ENCODE data around the gene TES.

Gene TES

GRCh38 chr7:116284390-116284789 lies 74.1 kb downstream of the TES start:
- no CpG with 5 or more reads among the region's 3 CpGs for WGBS, 2 donors (ENCODE audit: extremely low coverage in 2 of 2, insufficient read length in 2 of 2, insufficient replicate concordance in 1 of 2)
- H3K18ac ChIP-seq (ENCODE audit: low read length), result no peak overlapping the region
- H3K4me1 ChIP-seq (ENCODE audit: control insufficient read depth in 2 of 2, insufficient read depth in 1 of 2, low read depth in 1 of 2, low read length in 2 of 2), result no peaks in the 10 kb centered on the region
- no peaks in the 10 kb centered on the region for H3K9me3 ChIP-seq (replicated peaks in 1 of 2; ENCODE audit: control insufficient read depth in 2 of 2, insufficient read depth in 1 of 2, low read depth in 1 of 2, low read length in 2 of 2)
- DNase-seq (ENCODE audit: low spot score), result no peak
- H2AK5ac ChIP-seq (ENCODE audit: low read depth, low read length), result no peak overlapping the region
- H2AFZ ChIP-seq (ENCODE audit: low read length), result no peak overlapping the region
- H2BK12ac ChIP-seq (ENCODE audit: low read length), result no peak overlapping the region
- no peak overlapping the region for H4K8ac ChIP-seq (ENCODE audit: low read depth, low read length)
- H3K4me2 ChIP-seq (ENCODE audit: insufficient read depth, low read length, poor library complexity, severe bottlenecking), result no peak overlapping the region
- no peak overlapping the region for H3K4ac ChIP-seq (ENCODE audit: low read length)
- H2BK5ac ChIP-seq (ENCODE audit: low read length), result no peak overlapping the region
- no peak overlapping the region for H3K4me3 ChIP-seq (ENCODE audit: low read length in 2 of 2)
- H3K27ac ChIP-seq (replicated peaks; ENCODE audit: low read length), result no peak overlapping the region
- no peaks in the 10 kb centered on the region for H3K27me3 ChIP-seq (ENCODE audit: control insufficient read depth in 3 of 3, insufficient read depth in 3 of 3, low read depth in 1 of 3, low read length in 3 of 3)
- H2BK120ac ChIP-seq (ENCODE audit: low read depth, low read length), result no peak overlapping the region
- H3K9ac ChIP-seq (ENCODE audit: low read depth, low read length, poor library complexity), result no peak overlapping the region
- H3K36me3 ChIP-seq (replicated peaks in 1 of 2; ENCODE audit: control insufficient read depth in 2 of 2, insufficient read depth in 2 of 2, low read length in 2 of 2), result no peaks in the 10 kb centered on the region
- no peaks in the 10 kb centered on the region for H3K79me1 ChIP-seq (ENCODE audit: low read depth, low read length)
- H3K14ac ChIP-seq (ENCODE audit: low read length), result no peak overlapping the region
- H3K23ac ChIP-seq (ENCODE audit: low read depth, low read length, poor library complexity), result no peak overlapping the region
- no peak overlapping the region for H4K91ac ChIP-seq (ENCODE audit: low read depth, low read length, poor library complexity)
- H2BK15ac ChIP-seq (ENCODE audit: low read length), result no peak overlapping the region

- H3K14ac ChIP-seq (ENCODE audit: low read length), result no peak overlapping the region
- WGBS, 2 donors (ENCODE audit: extremely low coverage in 2 of 2, insufficient read length in 2 of 2, insufficient replicate concordance in 1 of 2), result no CpG with 5 or more reads among the region's 1 CpG
These were observed 74.9 kb downstream of the TES start for GRCh38 chr7:116285252-116285651.

DNA sequence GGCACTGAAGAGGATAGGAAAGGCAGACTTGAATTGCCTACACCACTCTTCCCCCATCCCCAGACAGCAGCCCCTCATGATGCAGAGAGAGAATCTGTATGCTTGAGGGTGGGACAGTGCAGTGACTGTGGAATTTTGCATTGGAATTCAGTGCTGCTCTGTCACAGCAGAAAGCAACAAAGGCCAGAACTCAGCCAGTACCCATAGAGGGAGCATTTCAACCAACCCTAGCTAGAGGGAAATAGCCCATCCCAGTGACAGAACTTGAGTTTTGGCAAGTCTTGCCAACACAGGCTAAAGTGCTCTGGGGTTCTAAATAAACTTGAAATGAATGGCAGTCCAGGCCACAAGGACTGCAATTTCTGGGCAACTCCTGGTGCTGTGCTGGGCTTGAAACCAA lies 80.4 kb downstream of the TES start:
- no peak overlapping the region for H3K27ac ChIP-seq (replicated peaks; ENCODE audit: low read length)
- no peak overlapping the region for H3K9ac ChIP-seq (ENCODE audit: low read depth, low read length, poor library complexity)
- H3K4me1 ChIP-seq (ENCODE audit: control insufficient read depth in 2 of 2, insufficient read depth in 1 of 2, low read depth in 1 of 2, low read length in 2 of 2), result no peaks in the 10 kb centered on the region
- H3K27me3 ChIP-seq (ENCODE audit: control insufficient read depth in 3 of 3, insufficient read depth in 3 of 3, low read depth in 1 of 3, low read length in 3 of 3), result no peaks in the 10 kb centered on the region
- no peak overlapping the region for H4K8ac ChIP-seq (ENCODE audit: low read depth, low read length)
- H2BK12ac ChIP-seq (ENCODE audit: low read length), result no peak overlapping the region
- H2BK5ac ChIP-seq (ENCODE audit: low read length), result no peak overlapping the region
- DNase-seq (ENCODE audit: low spot score), result no peak
- no peaks in the 10 kb centered on the region for H3K9me3 ChIP-seq (replicated peaks in 1 of 2; ENCODE audit: control insufficient read depth in 2 of 2, insufficient read depth in 1 of 2, low read depth in 1 of 2, low read length in 2 of 2)
- no peak overlapping the region for H3K23ac ChIP-seq (ENCODE audit: low read depth, low read length, poor library complexity)
- H2AFZ ChIP-seq (ENCODE audit: low read length), result no peak overlapping the region
- H2BK120ac ChIP-seq (ENCODE audit: low read depth, low read length), result no peak overlapping the region
- no peak overlapping the region for H4K91ac ChIP-seq (ENCODE audit: low read depth, low read length, poor library complexity)
- no peaks in the 10 kb centered on the region for H3K36me3 ChIP-seq (replicated peaks in 1 of 2; ENCODE audit: control insufficient read depth in 2 of 2, insufficient read depth in 2 of 2, low read length in 2 of 2)
- H3K14ac ChIP-seq (ENCODE audit: low read length), result no peak overlapping the region
- H3K4me2 ChIP-seq (ENCODE audit: insufficient read depth, low read length, poor library complexity, severe bottlenecking), result no peak overlapping the region
- no peak overlapping the region for H2BK15ac ChIP-seq (ENCODE audit: low read length)
- no peak overlapping the region for H3K4ac ChIP-seq (ENCODE audit: low read length)
- H3K4me3 ChIP-seq (ENCODE audit: low read length in 2 of 2), result no peak overlapping the region
- H2AK5ac ChIP-seq (ENCODE audit: low read depth, low read length), result no peak overlapping the region
- H3K18ac ChIP-seq (ENCODE audit: low read length), result no peak overlapping the region
- no peaks in the 10 kb centered on the region for H3K79me1 ChIP-seq (ENCODE audit: low read depth, low read length)

More at GRCh38 chr7:116285252-116285651, 74.9 kb downstream of the TES start:
- no peak overlapping the region for H4K8ac ChIP-seq (ENCODE audit: low read depth, low read length)
- H2BK15ac ChIP-seq (ENCODE audit: low read length), result no peak overlapping the region
- H3K36me3 ChIP-seq (replicated peaks in 1 of 2; ENCODE audit: control insufficient read depth in 2 of 2, insufficient read depth in 2 of 2, low read length in 2 of 2), result no peaks in the 10 kb centered on the region
- no peak overlapping the region for H3K9ac ChIP-seq (ENCODE audit: low read depth, low read length, poor library complexity)
- H4K91ac ChIP-seq (ENCODE audit: low read depth, low read length, poor library complexity), result no peak overlapping the region
- H3K4me1 ChIP-seq (ENCODE audit: control insufficient read depth in 2 of 2, insufficient read depth in 1 of 2, low read depth in 1 of 2, low read length in 2 of 2), result no peaks in the 10 kb centered on the region
- no peak overlapping the region for H3K4ac ChIP-seq (ENCODE audit: low read length)
- no peak overlapping the region for H2AK5ac ChIP-seq (ENCODE audit: low read depth, low read length)
- no peak overlapping the region for H2AFZ ChIP-seq (ENCODE audit: low read length)
- H2BK5ac ChIP-seq (ENCODE audit: low read length), result no peak overlapping the region
- no peak overlapping the region for H3K23ac ChIP-seq (ENCODE audit: low read depth, low read length, poor library complexity)
- no peaks in the 10 kb centered on the region for H3K9me3 ChIP-seq (replicated peaks in 1 of 2; ENCODE audit: control insufficient read depth in 2 of 2, insufficient read depth in 1 of 2, low read depth in 1 of 2, low read length in 2 of 2)
- H2BK120ac ChIP-seq (ENCODE audit: low read depth, low read length), result no peak overlapping the region
- DNase-seq (ENCODE audit: low spot score), result no peak
- no peaks in the 10 kb centered on the region for H3K27me3 ChIP-seq (ENCODE audit: control insufficient read depth in 3 of 3, insufficient read depth in 3 of 3, low read depth in 1 of 3, low read length in 3 of 3)
- no peak overlapping the region for H3K18ac ChIP-seq (ENCODE audit: low read length)
- H3K79me1 ChIP-seq (ENCODE audit: low read depth, low read length), result no peaks in the 10 kb centered on the region
- H3K4me2 ChIP-seq (ENCODE audit: insufficient read depth, low read length, poor library complexity, severe bottlenecking), result no peak overlapping the region
- no peak overlapping the region for H3K4me3 ChIP-seq (ENCODE audit: low read length in 2 of 2)
- no peak overlapping the region for H2BK12ac ChIP-seq (ENCODE audit: low read length)
- no peak overlapping the region for H3K27ac ChIP-seq (replicated peaks; ENCODE audit: low read length)

DNA sequence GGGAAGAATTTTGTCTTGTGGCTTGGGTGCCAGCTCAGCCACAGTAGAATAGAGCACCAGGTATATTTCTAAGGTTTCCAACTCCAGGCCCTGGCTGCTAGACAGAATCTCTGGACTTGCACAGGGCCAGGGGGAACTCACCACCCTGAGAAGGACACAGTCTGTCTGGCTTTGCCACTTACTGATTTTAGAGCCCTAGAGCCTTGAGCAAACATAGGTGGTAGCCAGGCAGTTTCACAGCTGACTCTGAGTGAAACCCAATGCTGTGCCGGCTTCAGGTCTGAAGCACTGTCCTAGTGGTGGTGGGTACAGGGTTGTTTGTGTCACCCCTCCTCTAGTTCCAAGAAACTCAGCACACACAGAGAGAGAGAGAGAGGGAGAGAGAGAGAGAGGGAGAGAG lies 81.6 kb downstream of the TES start:
- H3K23ac ChIP-seq (ENCODE audit: low read depth, low read length, poor library complexity), result no peak overlapping the region
- H4K8ac ChIP-seq (ENCODE audit: low read depth, low read length), result no peak overlapping the region
- WGBS, 2 donors (ENCODE audit: extremely low coverage in 2 of 2, insufficient read length in 2 of 2, insufficient replicate concordance in 1 of 2), result no CpG with 5 or more reads among the region's 1 CpG
- H3K36me3 ChIP-seq (replicated peaks in 1 of 2; ENCODE audit: control insufficient read depth in 2 of 2, insufficient read depth in 2 of 2, low read length in 2 of 2), result no peaks in the 10 kb centered on the region
- no peaks in the 10 kb centered on the region for H3K9me3 ChIP-seq (replicated peaks in 1 of 2; ENCODE audit: control insufficient read depth in 2 of 2, insufficient read depth in 1 of 2, low read depth in 1 of 2, low read length in 2 of 2)
- no peak overlapping the region for H2AK5ac ChIP-seq (ENCODE audit: low read depth, low read length)
- H2BK15ac ChIP-seq (ENCODE audit: low read length), result no peak overlapping the region
- no peaks in the 10 kb centered on the region for H3K27me3 ChIP-seq (ENCODE audit: control insufficient read depth in 3 of 3, insufficient read depth in 3 of 3, low read depth in 1 of 3, low read length in 3 of 3)
- no peak overlapping the region for H3K14ac ChIP-seq (ENCODE audit: low read length)
- no peak overlapping the region for H3K4me2 ChIP-seq (ENCODE audit: insufficient read depth, low read length, poor library complexity, severe bottlenecking)
- no peaks in the 10 kb centered on the region for H3K79me1 ChIP-seq (ENCODE audit: low read depth, low read length)
- H2AFZ ChIP-seq (ENCODE audit: low read length), result no peak overlapping the region
- no peak overlapping the region for H4K91ac ChIP-seq (ENCODE audit: low read depth, low read length, poor library complexity)
- H3K4me3 ChIP-seq (ENCODE audit: low read length in 2 of 2), result no peak overlapping the region
- no peak overlapping the region for H3K9ac ChIP-seq (ENCODE audit: low read depth, low read length, poor library complexity)
- no peak overlapping the region for H3K27ac ChIP-seq (replicated peaks; ENCODE audit: low read length)
- no peaks in the 10 kb centered on the region for H3K4me1 ChIP-seq (ENCODE audit: control insufficient read depth in 2 of 2, insufficient read depth in 1 of 2, low read depth in 1 of 2, low read length in 2 of 2)
- H2BK12ac ChIP-seq (ENCODE audit: low read length), result no peak overlapping the region
- no peak for DNase-seq (ENCODE audit: low spot score)
- H2BK120ac ChIP-seq (ENCODE audit: low read depth, low read length), result no peak overlapping the region
- no peak overlapping the region for H3K18ac ChIP-seq (ENCODE audit: low read length)
- H2BK5ac ChIP-seq (ENCODE audit: low read length), result no peak overlapping the region
- H3K4ac ChIP-seq (ENCODE audit: low read length), result no peak overlapping the region

Data from neuronal stem cell (in vitro differentiated cells).